Tibial nerve (tissue), 4 donors: ENCODE results near the gene ZFTA.

Experiments used
- EP300 ChIP-seq, 2 donors: sonication (generic); formaldehyde crosslinking; IDR thresholded peaks; one replicate each; pipeline ENCODE4 v1.6.1; 2017; ENCODE audit warnings: antibody characterized with exemption in 2 of 2, mild to moderate bottlenecking in 1 of 2
- POLR2A ChIP-seq, 2 donors: fragments of 450-650 bp; IDR thresholded peaks; one replicate each; pipeline ENCODE4 v1.6.1; 2017; ENCODE audit warnings: antibody characterized with exemption in 2 of 2, mild to moderate bottlenecking in 2 of 2, moderate library complexity in 2 of 2
- TF ChIP-seq, protein P1 (sequence below), 5 experiments: fragments of 200-600 bp in 3 of 5; fragments of 450-650 bp in 2 of 5; sonication (generic) in 3 of 5; IDR thresholded peaks; one replicate each; pipeline ENCODE4 v1.5.1; 2016 to 2019; ENCODE audit warnings: antibody characterized with exemption in 5 of 5, mild to moderate bottlenecking in 3 of 5, moderate library complexity in 2 of 5

DNA sequence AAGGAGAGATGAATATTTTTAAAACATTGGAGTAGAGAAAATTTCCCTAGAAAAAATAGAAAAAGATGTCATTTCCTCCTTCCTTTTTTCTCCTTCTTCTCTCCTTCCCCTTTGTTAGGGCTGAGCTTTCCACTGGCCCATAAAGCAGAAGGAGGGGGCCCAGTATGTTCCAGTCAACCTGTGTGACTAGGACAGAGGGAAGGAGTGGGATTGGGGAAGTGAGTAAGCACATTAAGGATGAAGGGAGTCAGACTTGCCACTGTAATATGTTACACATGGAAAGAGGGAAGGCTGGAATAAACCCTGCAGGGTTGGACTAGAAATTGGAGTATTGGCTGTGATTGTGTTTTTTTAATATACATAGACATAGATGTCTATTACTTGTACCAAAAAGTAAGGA is 24.6 kb upstream of the ZFTA start:
- TF ChIP-seq, protein P1, sequence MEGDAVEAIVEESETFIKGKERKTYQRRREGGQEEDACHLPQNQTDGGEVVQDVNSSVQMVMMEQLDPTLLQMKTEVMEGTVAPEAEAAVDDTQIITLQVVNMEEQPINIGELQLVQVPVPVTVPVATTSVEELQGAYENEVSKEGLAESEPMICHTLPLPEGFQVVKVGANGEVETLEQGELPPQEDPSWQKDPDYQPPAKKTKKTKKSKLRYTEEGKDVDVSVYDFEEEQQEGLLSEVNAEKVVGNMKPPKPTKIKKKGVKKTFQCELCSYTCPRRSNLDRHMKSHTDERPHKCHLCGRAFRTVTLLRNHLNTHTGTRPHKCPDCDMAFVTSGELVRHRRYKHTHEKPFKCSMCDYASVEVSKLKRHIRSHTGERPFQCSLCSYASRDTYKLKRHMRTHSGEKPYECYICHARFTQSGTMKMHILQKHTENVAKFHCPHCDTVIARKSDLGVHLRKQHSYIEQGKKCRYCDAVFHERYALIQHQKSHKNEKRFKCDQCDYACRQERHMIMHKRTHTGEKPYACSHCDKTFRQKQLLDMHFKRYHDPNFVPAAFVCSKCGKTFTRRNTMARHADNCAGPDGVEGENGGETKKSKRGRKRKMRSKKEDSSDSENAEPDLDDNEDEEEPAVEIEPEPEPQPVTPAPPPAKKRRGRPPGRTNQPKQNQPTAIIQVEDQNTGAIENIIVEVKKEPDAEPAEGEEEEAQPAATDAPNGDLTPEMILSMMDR (IDR thresholded peaks at IDR 0.05): no peak
- no peak for TF ChIP-seq EP300 (IDR thresholded peaks at IDR 0.05)
- TF ChIP-seq POLR2A (IDR thresholded peaks at IDR 0.05): no peak
